Endometrial microvascular endothelial cells (primary cell): Measurements from ENCODE around the gene MRPS26. TPM values are rescaled to one million over a fixed set of nuclear protein-coding genes. Genes with fewer than 3 reads are reported as not detected.
"Not testable (repeated sequence)": the region's sequence is repeated elsewhere in the genome, so short reads cannot be mapped to it uniquely, and the experiment has no call there.

Experiments used
- in situ Hi-C: cut with HindIII; loops from 2 replicates; pipeline ENCODE4 v1.10.0; 2017; ENCODE audit warnings: low sequenced_read_pairs, low pct_unique_long_range_greater_than_20kb; ENCODE audit errors: inconsistent ontology term
- total RNA-seq: library from RNA; depleted of rRNA; stranded (reverse); fragments of >200 nt; gene quantifications from one replicate; pipeline ENCODE4 v1.2.3, GENCODE V29; 2015; ENCODE audit errors: inconsistent ontology term

Gene MRPS26
- total RNA-seq, 1 donor from 2014 or later = 46.9 TPM

DNA sequence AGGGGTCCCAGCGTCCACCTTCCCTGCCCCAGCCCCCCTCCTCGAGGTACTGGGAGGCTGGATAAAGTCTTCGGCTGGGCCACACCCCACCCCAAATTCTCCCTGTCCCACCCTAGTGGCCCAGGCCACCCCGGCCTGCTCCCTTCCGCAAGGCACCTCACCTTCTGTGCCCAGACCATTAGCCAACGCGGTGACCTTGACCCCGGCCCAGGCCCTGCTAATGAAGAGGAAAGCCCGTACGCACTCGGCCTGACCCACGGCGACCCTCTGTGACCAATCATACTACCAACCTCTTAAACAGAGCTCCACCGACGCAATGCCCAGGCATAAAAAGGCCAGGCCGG lies 25.4 kb downstream of the MRPS26 start:
- in situ Hi-C loops = no loop called here

DNA sequence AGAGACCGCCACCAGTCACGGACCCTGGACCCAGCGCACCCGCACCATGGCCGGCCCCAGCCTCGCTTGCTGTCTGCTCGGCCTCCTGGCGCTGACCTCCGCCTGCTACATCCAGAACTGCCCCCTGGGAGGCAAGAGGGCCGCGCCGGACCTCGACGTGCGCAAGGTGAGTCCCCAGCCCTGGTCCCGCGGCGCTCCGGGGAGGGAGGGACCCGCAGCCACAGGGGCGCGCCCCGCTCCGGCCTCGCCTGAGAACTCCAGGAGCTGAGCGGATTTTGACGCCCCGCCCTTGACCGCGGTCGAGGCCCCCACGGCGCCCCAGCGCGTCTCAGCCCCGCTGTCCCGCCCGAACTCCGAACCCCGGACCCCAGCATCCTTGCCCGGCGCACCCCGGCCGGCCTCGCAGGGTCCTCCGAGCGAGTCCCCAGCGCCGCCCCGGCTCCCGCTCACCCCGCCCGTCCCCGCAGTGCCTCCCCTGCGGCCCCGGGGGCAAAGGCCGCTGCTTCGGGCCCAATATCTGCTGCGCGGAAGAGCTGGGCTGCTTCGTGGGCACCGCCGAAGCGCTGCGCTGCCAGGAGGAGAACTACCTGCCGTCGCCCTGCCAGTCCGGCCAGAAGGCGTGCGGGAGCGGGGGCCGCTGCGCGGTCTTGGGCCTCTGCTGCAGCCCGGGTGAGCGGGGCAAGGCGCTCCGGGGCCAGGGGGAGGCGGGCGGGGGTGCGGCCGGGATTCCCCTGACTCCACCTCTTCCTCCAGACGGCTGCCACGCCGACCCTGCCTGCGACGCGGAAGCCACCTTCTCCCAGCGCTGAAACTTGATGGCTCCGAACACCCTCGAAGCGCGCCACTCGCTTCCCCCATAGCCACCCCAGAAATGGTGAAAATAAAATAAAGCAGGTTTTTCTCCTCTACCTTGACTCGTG lies 26.0 kb downstream of the MRPS26 start, which contains the start of gene OXT:
TSS of gene OXT (plus strand) at position 11 of the 920 bp plus-strand sequence. CDS start at position 47, 36 bp downstream.
- in situ Hi-C loops = no loop called here

DNA sequence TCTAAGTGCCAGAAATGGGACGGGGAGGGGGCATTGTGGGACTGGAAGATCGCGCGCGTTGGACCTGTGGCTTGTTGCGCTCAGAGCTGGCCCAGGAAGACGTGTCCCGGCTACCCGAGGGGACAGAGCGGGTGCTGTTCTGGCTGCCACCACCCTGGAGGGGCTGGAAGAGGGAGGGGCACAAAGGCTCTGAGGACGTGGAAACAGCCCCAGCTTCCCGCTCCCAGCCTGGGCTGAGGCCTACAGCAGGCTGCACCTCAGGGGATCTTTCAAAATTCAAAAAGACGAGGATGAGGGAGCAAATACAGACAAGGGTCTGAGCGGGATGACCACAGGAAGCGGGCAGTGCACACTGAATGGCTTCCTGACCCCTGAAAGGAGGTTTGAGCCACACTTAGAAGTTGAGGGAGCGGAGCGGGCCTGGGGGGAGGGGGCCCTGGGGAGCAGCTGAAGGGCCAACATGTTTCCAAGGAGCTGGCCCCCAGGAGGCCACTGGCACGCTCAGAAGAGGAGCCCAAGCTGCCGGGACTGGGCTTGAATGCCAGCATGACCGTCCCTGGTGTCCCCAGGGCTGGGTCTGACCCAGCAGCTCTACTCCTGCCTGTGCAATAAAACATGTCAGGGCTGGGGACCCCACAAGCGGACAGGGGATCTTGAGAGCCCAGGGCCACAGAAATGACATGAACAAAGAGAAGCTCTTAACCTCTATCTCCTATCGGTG lies 26.8 kb downstream of the MRPS26 start:
- in situ Hi-C loops = no loop called here

DNA sequence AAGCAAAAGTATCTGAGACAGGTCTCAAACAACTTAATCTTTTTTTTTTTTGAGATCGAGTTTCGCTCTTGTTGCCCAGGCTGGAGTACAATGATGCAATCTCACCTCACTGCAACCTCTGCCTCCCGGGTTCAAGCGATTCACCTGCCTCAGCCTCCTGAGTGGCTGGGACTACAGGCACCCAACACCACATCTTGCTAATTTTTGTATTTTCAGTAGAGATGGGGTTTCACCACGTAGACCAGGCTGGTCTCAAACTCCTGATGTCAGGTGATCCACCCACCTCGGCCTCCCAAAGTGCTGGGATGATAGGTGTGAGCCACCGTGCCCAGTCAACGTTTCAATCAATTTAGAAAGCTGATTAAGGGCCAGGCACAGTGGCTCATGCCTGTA lies 27.4 kb downstream of the MRPS26 start:
- in situ Hi-C loops = not testable (repeated sequence)

DNA sequence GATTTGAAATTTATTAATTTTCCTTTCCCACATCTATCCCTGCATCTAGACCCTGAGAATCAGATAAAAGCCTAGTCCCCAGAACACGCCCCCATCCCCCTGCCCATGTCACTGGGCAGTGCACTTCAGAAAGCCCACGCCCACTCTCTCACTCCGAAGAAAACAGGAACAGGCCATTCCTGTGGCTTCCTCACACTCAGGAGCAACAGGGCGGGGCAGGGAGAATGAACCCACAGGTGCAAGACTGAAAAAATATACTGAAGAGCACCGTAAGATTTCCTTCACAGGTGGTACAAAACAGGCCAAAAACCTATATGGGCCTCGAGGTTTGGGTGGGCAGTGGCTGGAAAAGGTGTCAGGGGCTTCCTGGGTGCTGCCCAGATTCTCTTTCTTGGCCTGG lies 29.0 kb downstream of the MRPS26 start:
- in situ Hi-C loops = no loop called here

DNA sequence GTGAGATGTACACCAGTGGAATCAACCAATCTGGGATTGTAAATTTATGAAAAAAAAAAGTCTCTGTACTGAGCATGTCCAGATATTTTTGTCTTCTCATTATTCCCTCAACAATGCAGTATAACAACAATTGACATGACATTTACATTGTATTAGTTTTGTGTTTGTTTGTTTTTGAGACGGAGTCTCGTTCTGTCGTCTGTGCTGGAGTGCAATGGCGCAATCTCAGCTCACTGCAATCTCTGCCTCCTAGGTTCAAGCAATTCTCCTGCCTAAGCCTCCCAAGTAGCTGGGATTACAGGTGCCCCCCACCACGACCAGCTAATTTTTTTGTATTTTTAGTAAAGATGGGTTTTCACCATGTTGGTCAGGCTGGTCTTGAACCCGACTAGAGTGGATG lies 29.5 kb downstream of the MRPS26 start:
- in situ Hi-C loops = not testable (repeated sequence)

DNA sequence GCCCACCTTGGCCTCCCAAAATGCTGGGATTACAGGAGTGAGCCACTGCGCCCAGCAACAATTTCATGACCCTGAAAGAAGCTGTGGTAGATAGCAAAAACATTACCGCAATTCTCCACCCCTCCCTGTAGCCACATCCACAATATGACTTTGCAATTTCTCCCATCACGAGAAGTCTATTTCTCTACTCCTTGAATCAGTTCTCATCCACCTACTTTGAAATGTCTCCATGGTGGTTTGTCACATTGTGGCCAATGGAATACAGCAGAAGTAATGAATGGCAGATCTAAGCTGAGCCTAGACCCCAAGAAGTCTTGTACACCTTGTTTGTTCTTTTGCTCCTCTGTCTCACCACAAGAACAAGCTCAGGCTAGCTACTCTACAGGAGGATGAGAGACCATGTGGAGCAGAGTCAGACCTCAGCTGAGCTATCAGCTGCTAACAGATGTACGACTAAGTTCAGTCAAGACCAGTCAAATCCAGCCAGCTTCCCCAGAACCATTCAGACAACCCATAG lies 31.8 kb downstream of the MRPS26 start:
- in situ Hi-C loops = no loop called here

DNA sequence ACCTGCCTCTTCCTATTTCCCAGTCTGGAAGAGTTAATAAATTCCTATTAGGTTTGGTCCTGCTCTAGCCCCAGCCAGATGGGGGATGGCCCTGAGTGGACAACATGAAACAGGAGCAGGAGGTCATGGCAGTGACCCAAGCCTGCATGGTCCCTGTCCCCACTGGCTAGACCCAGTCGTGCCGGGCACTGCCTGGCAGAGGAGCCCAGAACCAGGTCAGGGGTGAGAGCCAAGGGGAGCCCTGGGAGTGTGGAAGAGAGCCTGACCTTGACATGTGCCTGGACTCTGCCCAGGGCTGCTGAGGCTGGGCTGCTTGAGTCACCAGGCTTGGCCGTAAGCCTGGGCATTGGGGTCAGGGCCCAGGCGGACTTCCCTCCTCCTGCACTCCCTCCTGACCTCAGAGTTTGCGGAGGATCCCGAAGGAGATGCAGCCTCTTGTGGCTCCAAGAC lies 35.1 kb downstream of the MRPS26 start:
- in situ Hi-C loops = no loop called here

DNA sequence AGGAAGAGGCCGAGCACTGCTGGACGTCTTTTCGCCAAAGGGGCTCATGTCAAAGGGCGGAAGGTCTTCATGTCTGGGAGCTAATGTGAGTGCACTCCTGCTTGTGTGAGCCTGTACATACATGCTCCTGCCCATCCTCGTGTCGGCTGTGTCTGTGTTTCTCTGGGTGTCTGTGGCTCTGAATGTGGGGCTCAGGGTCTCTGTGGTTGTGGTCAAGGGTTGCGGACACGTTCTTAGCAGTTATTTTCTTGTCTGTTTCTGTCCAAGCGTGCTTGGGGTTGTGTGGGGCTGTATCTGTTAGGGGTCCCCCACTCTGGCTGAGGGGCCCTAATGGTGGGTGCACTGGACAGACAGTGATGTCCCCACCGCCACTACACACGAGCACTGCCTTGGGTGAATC lies 35.8 kb downstream of the MRPS26 start:
- in situ Hi-C loops = no loop called here

DNA sequence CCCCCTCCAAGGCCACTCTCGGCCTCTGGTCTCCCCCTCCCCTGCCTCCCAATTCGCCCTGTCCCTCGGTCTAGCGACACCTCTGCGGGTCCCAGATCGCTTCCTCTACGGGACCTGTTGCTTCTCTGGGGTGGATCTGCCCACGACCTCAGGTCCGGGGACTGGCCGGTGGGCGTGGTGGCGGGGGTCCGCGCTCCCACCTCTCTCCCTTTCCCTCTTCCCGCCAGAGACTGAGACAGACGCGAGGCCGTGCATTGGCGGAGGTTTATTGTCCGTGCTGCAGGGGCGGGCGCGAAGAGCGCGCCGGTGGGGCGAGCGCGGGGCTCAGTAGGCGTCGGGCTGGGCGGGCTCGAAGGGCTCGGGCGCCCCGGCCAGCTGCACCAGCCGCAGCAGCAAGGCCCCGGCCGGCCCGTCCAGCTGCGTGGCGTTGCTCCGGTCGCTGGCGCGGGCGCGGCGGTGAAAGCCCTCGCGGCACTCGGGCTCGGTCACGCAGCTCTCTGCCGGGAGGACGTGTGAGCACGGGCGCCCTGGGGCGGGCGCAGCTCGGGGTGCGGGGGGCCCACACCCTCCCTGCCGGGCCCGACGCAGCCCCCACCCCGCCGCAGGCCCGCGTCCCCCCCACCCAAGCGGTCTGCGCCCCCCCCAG lies 36.6 kb downstream of the MRPS26 start:
- in situ Hi-C loops = no loop called here

DNA sequence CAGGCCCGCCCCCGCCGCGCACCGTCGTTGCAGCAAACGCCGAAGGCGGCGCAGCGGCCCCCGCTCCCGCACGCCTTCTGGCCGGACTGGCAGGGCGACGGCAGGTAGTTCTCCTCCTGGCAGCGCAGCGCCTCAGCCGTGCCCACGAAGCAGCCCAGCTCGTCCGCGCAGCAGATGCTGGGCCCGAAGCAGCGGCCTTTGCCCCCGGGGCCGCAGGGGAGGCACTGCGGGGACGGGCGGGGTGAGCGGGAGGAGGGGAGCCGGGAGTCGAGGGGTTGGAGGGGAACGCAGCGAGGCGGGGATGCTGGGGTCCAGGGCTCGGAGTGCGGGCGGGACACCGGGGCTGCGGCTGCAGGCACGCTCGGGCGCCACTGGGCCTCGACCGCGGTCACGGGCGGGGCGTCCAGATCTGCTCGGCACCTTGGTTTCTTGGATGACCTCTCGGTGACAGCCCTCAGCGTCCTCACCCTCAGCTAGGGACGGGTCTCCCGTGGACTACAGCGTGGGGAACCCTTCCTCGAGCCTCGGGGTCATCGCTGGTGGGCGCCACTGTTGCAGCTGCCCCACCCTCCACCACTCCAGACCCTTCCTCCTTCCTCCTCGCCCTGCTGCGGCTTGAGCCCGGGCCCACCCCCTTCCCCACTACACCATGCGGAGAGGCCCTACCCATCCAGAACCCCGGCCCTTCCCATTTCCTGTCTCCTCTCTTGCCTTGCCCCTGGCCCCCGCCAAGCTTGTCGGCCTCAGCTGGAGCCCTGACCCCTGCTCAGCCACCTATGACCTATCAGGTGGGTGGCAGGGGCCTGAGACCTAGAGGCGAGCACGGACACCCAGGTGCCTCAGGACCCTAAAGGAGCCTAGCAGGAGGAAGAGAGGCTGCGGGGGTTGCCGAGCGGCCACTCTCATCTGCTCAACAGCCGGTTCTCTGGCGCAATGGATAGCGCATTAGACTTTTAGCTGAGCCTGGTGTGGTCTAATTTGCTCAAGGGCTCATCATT lies 37.4 kb downstream of the MRPS26 start:
- in situ Hi-C loops = no loop called here

DNA sequence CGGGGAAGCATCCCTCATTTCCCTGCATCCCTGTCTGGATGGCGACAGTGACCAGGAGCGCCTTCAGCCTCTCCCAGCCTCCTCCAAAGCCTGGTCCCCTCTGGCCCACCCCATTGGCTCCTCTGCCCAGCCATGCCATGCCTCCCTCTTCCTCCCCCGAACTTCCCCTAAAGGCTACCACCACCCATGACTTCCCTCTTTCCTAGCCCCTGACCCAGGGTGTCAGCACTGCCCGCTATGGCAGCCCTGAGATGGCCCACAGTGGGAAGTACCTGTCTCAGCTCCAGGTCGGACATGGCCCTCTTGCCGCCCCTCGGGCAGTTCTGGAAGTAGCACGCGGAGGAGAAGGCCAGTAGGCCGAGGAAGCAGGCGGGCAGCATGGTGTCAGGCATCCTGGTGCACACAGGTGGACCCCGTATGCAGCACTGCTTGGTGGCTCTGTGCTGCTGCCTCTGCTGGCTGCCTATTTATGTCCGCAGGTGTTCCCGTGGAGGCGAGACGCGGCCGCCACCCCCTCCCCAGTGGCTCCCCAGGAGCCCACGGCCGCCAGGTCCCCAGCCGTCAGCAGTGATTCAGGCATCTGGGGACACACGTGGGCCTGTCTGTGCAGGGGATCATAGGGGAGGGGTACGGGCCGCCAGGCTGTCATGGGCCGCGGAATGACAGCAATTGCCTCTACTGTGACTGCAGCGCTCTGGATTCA lies 38.6 kb downstream of the MRPS26 start, which contains the start of gene AVP:
TSS of gene AVP (minus strand) at position 442 of the 703 bp plus-strand sequence. CDS start at position 392, 50 bp downstream.
- in situ Hi-C loops = no loop called here

DNA sequence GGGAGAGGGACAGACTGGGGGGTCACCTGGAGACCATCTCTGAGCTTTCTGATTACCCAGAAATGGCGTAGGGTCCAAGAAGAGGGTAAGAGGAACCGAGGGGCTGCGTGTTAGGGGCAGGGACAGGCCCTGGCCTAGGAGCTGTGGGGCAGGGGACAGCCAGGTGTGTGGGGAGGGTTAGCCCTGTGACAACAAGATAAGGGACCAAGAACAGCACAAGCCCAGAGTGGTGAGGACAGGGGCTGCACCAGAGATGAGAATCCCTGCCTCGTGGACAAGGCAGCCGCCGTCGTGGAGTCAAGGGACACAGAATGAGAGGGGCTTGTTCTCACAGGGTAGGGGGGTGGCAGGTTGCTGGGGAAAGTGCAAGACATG lies 39.1 kb downstream of the MRPS26 start:
- in situ Hi-C loops = no loop called here

DNA sequence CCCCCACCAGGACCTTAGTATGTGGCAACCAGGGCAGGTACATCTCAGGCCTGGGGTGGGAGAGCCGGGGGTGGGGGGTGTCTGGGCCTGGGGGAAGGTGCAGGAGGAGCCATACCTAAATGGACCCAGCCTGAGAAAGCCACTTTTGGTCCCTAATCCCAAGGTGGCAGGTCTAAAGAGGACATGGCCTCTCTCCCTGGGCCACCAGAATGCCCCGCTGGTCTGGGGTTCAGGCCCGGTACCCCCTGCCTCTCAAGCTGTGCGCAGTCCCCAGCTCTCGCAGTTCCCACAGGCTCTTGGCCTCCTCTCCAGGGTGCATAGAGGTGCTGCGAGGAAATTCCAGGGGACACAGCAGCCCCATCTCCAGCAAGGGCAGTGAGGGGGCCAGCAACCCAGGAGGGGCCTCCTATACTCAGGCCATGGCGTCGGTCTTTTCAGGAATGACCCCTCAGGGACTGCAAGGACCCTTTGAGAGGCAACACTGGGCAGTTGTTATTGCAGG lies 39.8 kb downstream of the MRPS26 start:
- in situ Hi-C loops = no loop called here

DNA sequence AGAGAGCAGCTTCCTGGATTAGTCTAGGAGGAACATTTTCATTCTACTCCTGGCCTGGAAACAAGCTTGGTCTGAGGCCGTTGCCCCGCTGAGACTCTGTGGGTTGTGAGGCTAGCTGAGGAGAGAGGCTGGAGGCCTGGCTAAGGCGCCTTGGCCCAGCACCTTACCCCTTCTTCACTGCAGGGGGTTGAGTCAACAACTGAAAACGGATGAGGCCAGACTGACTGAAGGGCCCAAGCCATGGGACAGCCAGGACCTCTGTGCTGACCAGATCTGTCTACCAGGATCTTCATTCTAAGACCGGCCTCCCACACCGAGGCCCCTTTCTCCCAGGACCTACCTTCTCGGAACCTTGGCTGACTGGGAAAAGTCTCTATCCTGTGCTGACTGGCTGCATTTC lies 42.2 kb downstream of the MRPS26 start:
- in situ Hi-C loops = no loop called here

DNA sequence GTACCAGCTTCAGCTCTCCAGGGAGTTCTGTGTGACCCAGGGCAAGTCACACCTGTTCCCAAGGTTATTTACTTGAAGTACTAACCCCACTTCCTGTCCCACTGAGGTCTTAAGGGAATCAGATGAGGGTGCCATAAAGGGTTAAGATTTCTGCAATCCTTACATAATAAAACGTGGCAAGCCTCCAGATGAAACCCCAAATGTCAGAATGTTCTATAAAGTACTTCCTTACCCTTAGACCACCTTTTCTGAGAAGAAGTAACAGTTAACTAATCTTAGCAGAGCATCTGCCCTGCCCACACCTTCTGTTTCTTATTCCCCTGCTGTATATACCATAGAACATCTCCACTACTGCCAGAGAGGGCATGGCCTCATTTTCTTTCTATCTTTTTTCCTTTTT lies 44.7 kb downstream of the MRPS26 start:
- in situ Hi-C loops = no loop called here

DNA sequence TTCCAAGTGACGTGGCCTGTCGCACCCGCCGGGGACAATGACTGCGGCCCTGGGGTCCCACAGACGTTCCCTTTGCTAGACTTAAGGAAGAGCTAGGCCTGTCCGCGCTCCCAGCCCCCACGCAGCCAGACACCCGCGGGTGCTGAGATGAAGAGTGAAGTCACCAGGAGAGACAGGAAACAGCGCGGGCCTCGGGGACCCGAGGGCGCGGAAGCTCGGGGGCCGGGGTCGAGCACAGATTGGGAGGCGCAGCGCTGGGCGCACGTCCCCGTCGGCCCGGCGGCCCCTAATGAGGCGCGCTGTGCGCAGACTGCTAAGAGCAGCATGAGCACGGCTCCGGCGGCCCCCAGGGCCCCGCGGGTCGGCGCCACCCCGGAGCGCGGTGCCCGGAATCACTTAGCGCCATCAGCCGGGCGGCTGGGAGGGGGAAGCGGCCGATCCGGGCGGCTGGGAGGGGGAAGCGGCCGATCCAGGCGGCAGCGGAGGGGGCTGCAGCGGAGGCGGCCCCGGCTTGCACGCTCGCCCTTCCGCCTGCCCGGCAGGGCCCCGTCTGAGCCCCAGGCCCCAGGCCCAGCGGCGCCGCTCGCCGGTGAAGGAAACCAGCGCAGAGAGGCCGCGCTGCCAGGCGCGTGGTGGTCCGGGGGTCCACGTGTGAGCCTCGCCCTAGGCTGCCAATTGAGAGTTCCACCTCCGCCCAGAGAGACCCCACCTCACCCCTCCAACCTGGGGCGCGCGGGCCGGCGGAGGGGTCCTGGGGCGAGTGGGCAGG lies 46.9 kb downstream of the MRPS26 start:
- in situ Hi-C loops = no loop called here
